ENCODE measurements around the gene MOGAT1. TPM values are rescaled to one million over a fixed set of nuclear protein-coding genes. Genes with fewer than 3 reads are reported as not detected.

MOGAT1 gene
- polyA plus RNA-seq, 2 of the 4 experiments (the other 2 are of a cell fraction) = not detected

- CTCF ChIA-PET = no interaction called here
- no peak for DNase-seq (ENCODE audit: low read depth in 1 of 2, low spot score in 1 of 2)
- no peak overlapping the region for H3K4me2 ChIP-seq
- no peak for ATAC-seq
- POLR2A ChIA-PET = no interaction called here
- no peak for FAIRE-seq
- H3K27ac ChIP-seq = no peak overlapping the region
- TF ChIP-seq HES2 (IDR thresholded peaks at IDR 0.05) = no peak
- no peak for TF ChIP-seq RARB (CRISPR knock-in tag; IDR thresholded peaks at IDR 0.05)
- TF ChIP-seq SMC3 (IDR thresholded peaks at IDR 0.05) = no peak
- TF ChIP-seq ELK1 (IDR thresholded peaks at IDR 0.05; ENCODE audit: low read depth, low read length) = no peak
- TF ChIP-seq POLR2AphosphoS2 (conservative IDR thresholded peaks at IDR 0.05; ENCODE audit: low read length) = no peak
- no peak for TF ChIP-seq HEYL (CRISPR knock-in tag; IDR thresholded peaks at IDR 0.05)
- no peak for TF ChIP-seq KDM5A (IDR thresholded peaks at IDR 0.05)
- TF ChIP-seq REST (IDR thresholded peaks at IDR 0.05) = no peak
- TF ChIP-seq E2F6 (IDR thresholded peaks at IDR 0.05; ENCODE audit: borderline replicate concordance, low read depth) = no peak
- TF ChIP-seq PBX3 (IDR thresholded peaks at IDR 0.05) = no peak
- no peak for TF ChIP-seq CHD4 (IDR thresholded peaks at IDR 0.05; ENCODE audit: borderline replicate concordance)
- no peak for TF ChIP-seq KDM1A (IDR thresholded peaks at IDR 0.05; ENCODE audit: low read depth)
- TF ChIP-seq ZFP36 (IDR thresholded peaks at IDR 0.05; ENCODE audit: borderline replicate concordance, partially characterized antibody) = no peak
- TF ChIP-seq MYC (IDR thresholded peaks at IDR 0.05; ENCODE audit: borderline replicate concordance, low read length) = no peak
- no peak for TF ChIP-seq RAD21 (conservative IDR thresholded peaks at IDR 0.05 in 1 of 2, IDR thresholded peaks at IDR 0.05 in 1 of 2)
- TF ChIP-seq HOXB5 (CRISPR knock-in tag; IDR thresholded peaks at IDR 0.05) = no peak
- no peak for TF ChIP-seq GATA3 (IDR thresholded peaks at IDR 0.05; ENCODE audit: borderline replicate concordance)
- no peak for TF ChIP-seq ZSCAN20 (CRISPR knock-in tag; IDR thresholded peaks at IDR 0.05)
- TF ChIP-seq FOXS1 (CRISPR knock-in tag; IDR thresholded peaks at IDR 0.05) = no peak
- no peaks in the 10 kb centered on the region for H3K9me3 ChIP-seq
- no peaks in the 10 kb centered on the region for H3K4me1 ChIP-seq
- WGBS (ENCODE audit: missing lambda C conversion rate) = 44% methylated on average over 2 of the region's 2 CpGs
- no peak overlapping the region for H3K4me3 ChIP-seq
Observed at GRCh38 chr2:222722327-222722946, 51.0 kb downstream of the MOGAT1 start.

GRCh38 chr2:222724208-222724607, 52.8 kb downstream of the MOGAT1 start:
- Histone ChIP-seq H3K4me1 (no peaks in the 10 kb centered on the region), H3K9me3 (no peaks in the 10 kb centered on the region), H3K27ac (no peak overlapping the region), H3K4me3 (no peak overlapping the region), H3K4me2 (no peak overlapping the region)
- ATAC-seq = no peak
- no peak for DNase-seq (ENCODE audit: low read depth in 1 of 2, low spot score in 1 of 2)
- ChIA-PET CTCF (interaction anchor here (0.9 to 1.4 kb wide), 2 partner anchors 15 to 17 kb away, joined by 5 read pairs; no protein-coding TSS in a partner anchor), POLR2A (no interaction called here)
- FAIRE-seq = no peak
- TF ChIP-seq FOSB (CRISPR knock-in tag; IDR thresholded peaks at IDR 0.05) = no peak
- TF ChIP-seq EP300 (IDR thresholded peaks at IDR 0.05) = no peak
- no peak for TF ChIP-seq FOXS1 (CRISPR knock-in tag; IDR thresholded peaks at IDR 0.05)
- no peak for TF ChIP-seq MYC (IDR thresholded peaks at IDR 0.05; ENCODE audit: borderline replicate concordance, low read length)
- no peak for TF ChIP-seq NR3C1 (IDR thresholded peaks at IDR 0.05)
- TF ChIP-seq PBX3 (IDR thresholded peaks at IDR 0.05) = no peak
